Measurements from ENCODE around the gene RPS21.

- no peak for TF ChIP-seq RCOR1 (IDR thresholded peaks at IDR 0.05; ENCODE audit: borderline replicate concordance in 1 of 2, low read depth in 2 of 2, low read length in 2 of 2)
- no peak for TF ChIP-seq ZNF639 (CRISPR knock-in tag; conservative IDR thresholded peaks at IDR 0.05 in 1 of 2, IDR thresholded peaks at IDR 0.05 in 1 of 2)
- no peak for TF ChIP-seq ATF3 (IDR thresholded peaks at IDR 0.05)
- TF ChIP-seq ATF3 (CRISPR knock-in tag; conservative IDR thresholded peaks at IDR 0.05) = no peak
- no peak for TF ChIP-seq EP300 (IDR thresholded peaks at IDR 0.05; ENCODE audit: low read length)
- TF ChIP-seq MYBL2 (IDR thresholded peaks at IDR 0.05; ENCODE audit: low read depth) = no peak
- TF ChIP-seq MYBL2 (CRISPR knock-in tag; IDR thresholded peaks at IDR 0.05; ENCODE audit: borderline replicate concordance) = no peak
- no peak for TF ChIP-seq CEBPZ (IDR thresholded peaks at IDR 0.05; ENCODE audit: borderline replicate concordance, low read depth, low read length)
- TF ChIP-seq EGR1 (conservative IDR thresholded peaks at IDR 0.05) = no peak
- TF ChIP-seq RBFOX2 (IDR thresholded peaks at IDR 0.05; ENCODE audit: low read depth, low read length) = no peak
- no peak for TF ChIP-seq MTA3 (IDR thresholded peaks at IDR 0.05; ENCODE audit: borderline replicate concordance)
- TF ChIP-seq CTCF (IDR thresholded peaks at IDR 0.05 in 2 of 3, conservative IDR thresholded peaks at IDR 0.05 in 1 of 3; ENCODE audit: insufficient read depth in 2 of 3, low read depth in 1 of 3, low read length in 3 of 3) = no peak
- TF ChIP-seq JUNB (CRISPR knock-in tag; conservative IDR thresholded peaks at IDR 0.05) = no peak
- no peak for TF ChIP-seq CHD1 (IDR thresholded peaks at IDR 0.05; ENCODE audit: low read length)
- no peak for TF ChIP-seq ZBTB33 (CRISPR knock-in tag; IDR thresholded peaks at IDR 0.05)
These were observed 47.2 kb upstream of the RPS21 start for GRCh38 chr20:62339647-62340062.
